Colonic mucosa (tissue), 4 donors: ENCODE results near the gene EGFL7. TPM values are rescaled to one million over a fixed set of nuclear protein-coding genes. Genes with fewer than 3 reads are reported as not detected.

Experiments
- DNase-seq: peaks from one replicate; pipeline ENCODE4 v3.0.0-alpha.2; 2020
- H3K27ac ChIP-seq: fragments of 200-600 bp; one replicate; pipeline ENCODE4 v1.8.0; 2021
- H3K27me3 ChIP-seq: fragments of 200-600 bp; one replicate; pipeline ENCODE4 v1.8.0; 2021
- H3K36me3 ChIP-seq: fragments of 200-600 bp; one replicate; pipeline ENCODE4 v1.8.0; 2021
- H3K4me1 ChIP-seq: fragments of 200-600 bp; one replicate; pipeline ENCODE4 v1.8.0; 2021; ENCODE audit warnings: mild to moderate bottlenecking
- H3K4me3 ChIP-seq: fragments of 200-600 bp; one replicate; pipeline ENCODE4 v1.8.0; 2021
- H3K9ac ChIP-seq, 2 donors: one replicate each; pipeline ENCODE4 v1.7.0; 2013; ENCODE audit warnings: control low read depth in 2 of 2, low read depth in 2 of 2, low read length in 2 of 2
- H3K9me3 ChIP-seq: fragments of 200-600 bp; one replicate; pipeline ENCODE4 v1.8.0; 2021
- CTCF ChIP-seq: fragments of 200-600 bp; IDR thresholded peaks from one replicate; pipeline ENCODE4 v1.8.0; 2022; ENCODE audit warnings: antibody characterized with exemption, mild to moderate bottlenecking
- intact Hi-C: fragments of 100-400 bp; cut with DNase I; formaldehyde crosslinking; loops from one replicate; pipeline ENCODE4 v1.14.1; 2022
- total RNA-seq, 2 donors: library from RNA; stranded (reverse); fragmentation: NEBNext Ultra II Directional in 1 of 2; extraction: Animal tissue kit (Norgen Biotek cat#: 25700) in 1 of 2; gene quantifications; one replicate each; pipeline ENCODE4 v1.2.1, GENCODE V29; 2021
- donor health status: healthy.
- donor health status: DM: no; HTN: no; CAD: no.
- donor health status: DM: no; HTN: no; CAD: no.

EGFL7 gene
- total RNA-seq, 2 donors from 2014 or later = 17.3 to 28.4 TPM

GRCh38 chr9:136682710-136683109 is 20.0 kb downstream of the EGFL7 start:
- H3K27me3 ChIP-seq = no peaks in the 10 kb centered on the region
- no peak for TF ChIP-seq CTCF
- no peak overlapping the region for H3K27ac ChIP-seq
- no peaks in the 10 kb centered on the region for H3K9me3 ChIP-seq
- peaks cover 10% of the 10 kb centered on the region for H3K4me1 ChIP-seq
- no peak overlapping the region for H3K4me3 ChIP-seq
- no peaks in the 10 kb centered on the region for H3K36me3 ChIP-seq
- DNase-seq = no peak
- intact Hi-C loops = no loop called here
- H3K9ac ChIP-seq = no peak overlapping the region

GRCh38 chr9:136683173-136683745 is 20.5 kb downstream of the EGFL7 start:
- no peak for DNase-seq
- H3K27me3 ChIP-seq = no peaks in the 10 kb centered on the region
- no peaks in the 10 kb centered on the region for H3K36me3 ChIP-seq
- no peaks in the 10 kb centered on the region for H3K9me3 ChIP-seq
- no peak for TF ChIP-seq CTCF
- no peak overlapping the region for H3K4me3 ChIP-seq
- peaks cover 16% of the 10 kb centered on the region for H3K4me1 ChIP-seq
- no peak overlapping the region for H3K27ac ChIP-seq
- intact Hi-C loops = no loop called here
- H3K9ac ChIP-seq = no peak overlapping the region

- Histone ChIP-seq H3K27ac (no peak overlapping the region), H3K4me1 (peaks cover 19% of the 10 kb centered on the region), H3K4me3 (no peak overlapping the region), H3K36me3 (no peaks in the 10 kb centered on the region), H3K9me3 (no peaks in the 10 kb centered on the region), H3K27me3 (no peaks in the 10 kb centered on the region), H3K9ac (no peak overlapping the region)
- intact Hi-C loops = no loop called here
- TF ChIP-seq CTCF = no peak
- no peak for DNase-seq
Measured at GRCh38 chr9:136683755-136684154, 21.0 kb downstream of the EGFL7 start.

GRCh38 chr9:136684339-136684738 is 21.6 kb downstream of the EGFL7 start:
- Histone ChIP-seq H3K9me3 (no peaks in the 10 kb centered on the region), H3K4me3 (no peak overlapping the region), H3K36me3 (no peaks in the 10 kb centered on the region), H3K9ac (no peak overlapping the region), H3K27me3 (no peaks in the 10 kb centered on the region), H3K4me1 (peaks cover 19% of the 10 kb centered on the region), H3K27ac (no peak overlapping the region)
- intact Hi-C loops = no loop called here
- TF ChIP-seq CTCF = no peak
- no peak for DNase-seq

GRCh38 chr9:136684799-136685198 is 22.1 kb downstream of the EGFL7 start:
- no peak overlapping the region for H3K27ac ChIP-seq
- intact Hi-C loops = no loop called here
- H3K36me3 ChIP-seq = no peaks in the 10 kb centered on the region
- no peak for TF ChIP-seq CTCF
- no peak overlapping the region for H3K4me3 ChIP-seq
- no peaks in the 10 kb centered on the region for H3K27me3 ChIP-seq
- H3K4me1 ChIP-seq = peaks cover 19% of the 10 kb centered on the region
- DNase-seq = no peak
- no peaks in the 10 kb centered on the region for H3K9me3 ChIP-seq
- peak overlapping the region; percentile 30 to 58 for H3K9ac ChIP-seq
